Stimulated activated CD8-positive, alpha-beta memory T cell treated with anti-CD3 and anti-CD28 coated beads, Interleukin-4, amount 100 ng/mL, for 48 hours (primary cell): Measurements from ENCODE around the gene DYNC2H1.
"Not testable (repeated sequence)": the region's sequence is repeated elsewhere in the genome, so short reads cannot be mapped to it uniquely, and the experiment has no call there.

Experiments used
- DNase-seq: peaks from one replicate; pipeline ENCODE4 v3.0.0-alpha.2; 2020

Gene DYNC2H1

GRCh38 chr11:103372906-103373305 is 263.7 kb downstream of the DYNC2H1 start:
- DNase-seq, result no peak

- not testable (repeated sequence) for DNase-seq
Observed at GRCh38 chr11:103374227-103374626, 265.0 kb downstream of the DYNC2H1 start.

GRCh38 chr11:103378931-103379330 is 269.7 kb downstream of the DYNC2H1 start:
- DNase-seq, result no peak

- no peak for DNase-seq
Observed at GRCh38 chr11:103380031-103380430, 270.8 kb downstream of the DYNC2H1 start.

- no peak for DNase-seq
Observed at GRCh38 chr11:103384652-103385051, 275.4 kb downstream of the DYNC2H1 start.

- no peak for DNase-seq
Observed at GRCh38 chr11:103395612-103396011, 286.4 kb downstream of the DYNC2H1 start.

- no peak for DNase-seq
Observed at GRCh38 chr11:103396237-103396636, 287.0 kb downstream of the DYNC2H1 start.

GRCh38 chr11:103397369-103397768 is 288.1 kb downstream of the DYNC2H1 start:
- no peak for DNase-seq

- DNase-seq, result no peak
Observed at GRCh38 chr11:103398829-103399228, 289.6 kb downstream of the DYNC2H1 start.

GRCh38 chr11:103406357-103406756 is 297.1 kb downstream of the DYNC2H1 start:
- DNase-seq, result no peak

- DNase-seq, result no peak
Observed at GRCh38 chr11:103407641-103408040, 298.4 kb downstream of the DYNC2H1 start.

GRCh38 chr11:103413266-103413888 is 304.2 kb downstream of the DYNC2H1 start:
- DNase-seq, result no peak

GRCh38 chr11:103418014-103418413 is 308.8 kb downstream of the DYNC2H1 start:
- no peak for DNase-seq

- no peak for DNase-seq
Observed at GRCh38 chr11:103420593-103420992, 311.4 kb downstream of the DYNC2H1 start.

GRCh38 chr11:103433386-103434072 is 324.3 kb downstream of the DYNC2H1 start:
- DNase-seq, result no peak

GRCh38 chr11:103434073-103434411 is 324.8 kb downstream of the DYNC2H1 start:
- no peak for DNase-seq

- DNase-seq, result no peak
Observed at GRCh38 chr11:103436131-103436770, 327.0 kb downstream of the DYNC2H1 start.

- DNase-seq, result no peak
Observed at GRCh38 chr11:103441021-103441420, 331.8 kb downstream of the DYNC2H1 start.

GRCh38 chr11:103448966-103449365 is 339.7 kb downstream of the DYNC2H1 start:
- no peak for DNase-seq

- DNase-seq, result no peak
Observed at GRCh38 chr11:103450241-103450640, 341.0 kb downstream of the DYNC2H1 start.

- DNase-seq, result no peak
Observed at GRCh38 chr11:103453126-103453525, 343.9 kb downstream of the DYNC2H1 start.

- no peak for DNase-seq
Observed at GRCh38 chr11:103453915-103454709, 344.9 kb downstream of the DYNC2H1 start.

GRCh38 chr11:103464420-103464819 is 355.2 kb downstream of the DYNC2H1 start:
- DNase-seq, result no peak
